Mammary epithelial cell (primary cell): ENCODE measurements around the gene LAMTOR2.

Experiments
- EZH2 ChIP-seq: IDR thresholded peaks from 2 replicates; pipeline ENCODE4 v1.6.1; 2012; ENCODE audit warnings: low read length, inconsistent platforms, borderline replicate concordance
- TF ChIP-seq, protein P1 (sequence below), 2 donors: IDR thresholded peaks in 1 of 2; conservative IDR thresholded peaks in 1 of 2; 2 replicates each; pipeline ENCODE4 v1.5.1; 2011 to 2012; ENCODE audit warnings: inconsistent platforms in 2 of 2, low read length in 2 of 2, mild to moderate bottlenecking in 2 of 2, control low read depth in 1 of 2, low read depth in 1 of 2; ENCODE audit not compliant: insufficient read depth in 1 of 2; ENCODE audit errors: extremely low read depth in 1 of 2

DNA sequence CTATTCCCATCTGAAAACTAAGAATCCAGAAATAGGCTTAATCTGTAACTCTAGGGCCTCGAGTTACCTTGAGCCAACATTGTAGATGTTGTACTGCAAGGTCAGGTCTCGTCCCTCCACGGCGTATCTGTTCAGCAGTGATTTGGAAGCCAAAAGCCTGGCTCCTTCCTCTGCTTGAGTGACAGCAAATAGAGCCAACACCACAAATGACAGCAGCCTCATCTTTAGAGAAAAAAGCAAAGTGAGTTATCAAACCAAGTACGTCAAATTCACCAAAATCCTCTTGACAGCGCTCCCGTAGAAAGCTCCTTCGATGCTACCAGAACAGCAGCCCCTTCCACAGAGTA lies 34.7 kb upstream of the LAMTOR2 start:
- TF ChIP-seq, protein P1, sequence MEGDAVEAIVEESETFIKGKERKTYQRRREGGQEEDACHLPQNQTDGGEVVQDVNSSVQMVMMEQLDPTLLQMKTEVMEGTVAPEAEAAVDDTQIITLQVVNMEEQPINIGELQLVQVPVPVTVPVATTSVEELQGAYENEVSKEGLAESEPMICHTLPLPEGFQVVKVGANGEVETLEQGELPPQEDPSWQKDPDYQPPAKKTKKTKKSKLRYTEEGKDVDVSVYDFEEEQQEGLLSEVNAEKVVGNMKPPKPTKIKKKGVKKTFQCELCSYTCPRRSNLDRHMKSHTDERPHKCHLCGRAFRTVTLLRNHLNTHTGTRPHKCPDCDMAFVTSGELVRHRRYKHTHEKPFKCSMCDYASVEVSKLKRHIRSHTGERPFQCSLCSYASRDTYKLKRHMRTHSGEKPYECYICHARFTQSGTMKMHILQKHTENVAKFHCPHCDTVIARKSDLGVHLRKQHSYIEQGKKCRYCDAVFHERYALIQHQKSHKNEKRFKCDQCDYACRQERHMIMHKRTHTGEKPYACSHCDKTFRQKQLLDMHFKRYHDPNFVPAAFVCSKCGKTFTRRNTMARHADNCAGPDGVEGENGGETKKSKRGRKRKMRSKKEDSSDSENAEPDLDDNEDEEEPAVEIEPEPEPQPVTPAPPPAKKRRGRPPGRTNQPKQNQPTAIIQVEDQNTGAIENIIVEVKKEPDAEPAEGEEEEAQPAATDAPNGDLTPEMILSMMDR (conservative IDR thresholded peaks at IDR 0.05 in 1 of 2, IDR thresholded peaks at IDR 0.05 in 1 of 2; ENCODE audit: extremely low read depth in 1 of 2, insufficient read depth in 1 of 2, low read depth in 1 of 2, low read length in 2 of 2) = no peak
- no peak for TF ChIP-seq EZH2
